HG03571 (cell line): Measurements from ENCODE around the gene DOCK4.

Experiments used
- ATAC-seq: cut with Tn5 transposase; IDR thresholded peaks from one replicate; pipeline ENCODE4 v1.9.1; 2021; ENCODE audit not compliant: unreplicated experiment

Gene DOCK4

GRCh38 chr7:111840528-111840927 is 365.7 kb downstream of the DOCK4 start:
- no peak for ATAC-seq

- no peak for ATAC-seq
These were observed 366.9 kb downstream of the DOCK4 start for GRCh38 chr7:111839261-111839660.

- ATAC-seq: no peak
These were observed 369.6 kb downstream of the DOCK4 start for GRCh38 chr7:111836592-111836991.

- ATAC-seq: no peak
These were observed 371.1 kb downstream of the DOCK4 start for GRCh38 chr7:111835066-111835465.

GRCh38 chr7:111834367-111834766 is 371.8 kb downstream of the DOCK4 start:
- no peak for ATAC-seq

GRCh38 chr7:111833466-111833865 is 372.7 kb downstream of the DOCK4 start:
- ATAC-seq: no peak

GRCh38 chr7:111832174-111832573 is 374.0 kb downstream of the DOCK4 start:
- no peak for ATAC-seq

GRCh38 chr7:111829221-111829620 is 377.0 kb downstream of the DOCK4 start:
- no peak for ATAC-seq

GRCh38 chr7:111827863-111828504 is 378.2 kb downstream of the DOCK4 start:
- no peak for ATAC-seq

- no peak for ATAC-seq
These were observed 381.2 kb downstream of the DOCK4 start for GRCh38 chr7:111825046-111825445.

- ATAC-seq: no peak
These were observed 382.4 kb downstream of the DOCK4 start for GRCh38 chr7:111823826-111824225.

- ATAC-seq: no peak
These were observed 385.2 kb downstream of the DOCK4 start for GRCh38 chr7:111821046-111821445.

GRCh38 chr7:111820621-111821020 is 385.6 kb downstream of the DOCK4 start:
- no peak for ATAC-seq

GRCh38 chr7:111820121-111820520 is 386.1 kb downstream of the DOCK4 start:
- ATAC-seq: no peak

- no peak for ATAC-seq
These were observed 390.8 kb downstream of the DOCK4 start for GRCh38 chr7:111815354-111815753.

- no peak for ATAC-seq
These were observed 392.9 kb downstream of the DOCK4 start for GRCh38 chr7:111813306-111813705.

GRCh38 chr7:111806232-111806631 is 400.0 kb downstream of the DOCK4 start:
- ATAC-seq: no peak

GRCh38 chr7:111803015-111803758 is 403.0 kb downstream of the DOCK4 start:
- no peak for ATAC-seq

- ATAC-seq: no peak
These were observed 403.9 kb downstream of the DOCK4 start for GRCh38 chr7:111802194-111802772.

- no peak for ATAC-seq
These were observed 404.9 kb downstream of the DOCK4 start for GRCh38 chr7:111801277-111801676.

GRCh38 chr7:111796671-111797070 is 409.5 kb downstream of the DOCK4 start:
- ATAC-seq: no peak

GRCh38 chr7:111789870-111790269 is 416.3 kb downstream of the DOCK4 start:
- ATAC-seq: no peak

- ATAC-seq: no peak
These were observed 417.2 kb downstream of the DOCK4 start for GRCh38 chr7:111789048-111789320.
